Endothelial cell of umbilical vein (primary cell): ENCODE data around the gene ALLC. TPM values are rescaled to one million over a fixed set of nuclear protein-coding genes. Genes with fewer than 3 reads are reported as not detected.

Experiments
- BruUV-seq: library from RNA; stranded (reverse); fragments of 400-500 nt; replicated peaks from 2 replicates; lab custom pipeline; 2021; lab: Mats Ljungman, UMichigan
- CTCF ChIA-PET: fragments of 300-600, 350-600 bp; sonication (Branson Sonifier 250); formaldehyde crosslinking; loops from one replicate; lab custom pipeline; 2021; ENCODE audit warnings: antibody characterized with exemption, inconsistent platforms; lab: Charles Lee
- POLR2A ChIA-PET: fragments of 300-600, 350-600 bp; sonication (Branson Sonifier 250); formaldehyde crosslinking; loops from one replicate; lab custom pipeline; 2021; ENCODE audit warnings: antibody characterized with exemption, inconsistent platforms; lab: Charles Lee
- DNase-seq: peaks from one replicate; pipeline ENCODE4 v3.0.0-alpha.2; 2011; ENCODE audit warnings: low read depth, low spot score
- FAIRE-seq: peaks from 2 replicates; lab custom pipeline; 2011; peaks lifted over from hg19 to GRCh38; lab: Jason Lieb, UNC
- H2AFZ ChIP-seq: 2 replicates; pipeline ENCODE4 v1.6.0; 2012; ENCODE audit warnings: low read depth, low read length, control low read depth, inconsistent platforms
- H3K27ac ChIP-seq: 2 replicates; pipeline ENCODE4 v1.5.1; 2011; ENCODE audit warnings: low read depth, mild to moderate bottlenecking, control low read depth, low read length, moderate library complexity; ENCODE audit not compliant: insufficient read depth
- H3K27me3 ChIP-seq, 2 experiments: 2 replicates each; pipeline versions ENCODE4 v1.6.0 to v1.6.1; 2011; ENCODE audit warnings: low read length in 2 of 2, mixed read lengths in 1 of 2; ENCODE audit not compliant: control insufficient read depth in 2 of 2, insufficient read depth in 2 of 2
- H3K36me3 ChIP-seq, 2 experiments: 2 replicates in 1 of 2; 3 replicates in 1 of 2; pipeline ENCODE4 v1.5.1; 2011; ENCODE audit warnings: low read length in 2 of 2, mild to moderate bottlenecking in 1 of 2, moderate library complexity in 1 of 2; ENCODE audit not compliant: control insufficient read depth in 2 of 2, insufficient read depth in 2 of 2; ENCODE audit errors: extremely low read depth in 1 of 2
- H3K4me1 ChIP-seq: 3 replicates; pipeline ENCODE4 v1.5.1; 2011; ENCODE audit warnings: mild to moderate bottlenecking, low read length; ENCODE audit not compliant: control insufficient read depth, insufficient read depth; ENCODE audit errors: extremely low read depth
- H3K4me2 ChIP-seq: 2 replicates; pipeline ENCODE4 v1.6.1; 2011; ENCODE audit warnings: low read length, control low read depth, mixed read lengths; ENCODE audit not compliant: insufficient read depth
- H3K4me3 ChIP-seq, 3 experiments: fragments of 200-600 bp in 1 of 3; sonication (generic), shearing (Covaris generic) in 1 of 3; replicated peaks in 1 of 3; 2 replicates each; pipeline ENCODE4 v1.5.1; 2011 to 2016; ENCODE audit warnings: control low read depth in 3 of 3, low read length in 3 of 3, mild to moderate bottlenecking in 2 of 3, inconsistent platforms in 1 of 3, low read depth in 1 of 3, moderate library complexity in 1 of 3; ENCODE audit not compliant: insufficient read depth in 1 of 3
- H3K79me2 ChIP-seq: 2 replicates; pipeline ENCODE4 v1.6.0; 2012; ENCODE audit warnings: low read length, inconsistent platforms; ENCODE audit not compliant: control insufficient read depth, insufficient read depth
- H3K9ac ChIP-seq: replicated peaks from 2 replicates; pipeline ENCODE3; 2011; ENCODE audit warnings: low read length, control low read depth; ENCODE audit not compliant: insufficient read depth; ENCODE audit errors: extremely low read depth
- H3K9me1 ChIP-seq: replicated peaks from 3 replicates; pipeline ENCODE4 v1.6.0; 2011; ENCODE audit warnings: mild to moderate bottlenecking, low read length; ENCODE audit not compliant: control insufficient read depth, insufficient read depth; ENCODE audit errors: extremely low read depth
- H3K9me3 ChIP-seq: replicated peaks from 2 replicates; pipeline ENCODE4 v1.5.1; 2012; ENCODE audit warnings: low read length, inconsistent platforms; ENCODE audit not compliant: control insufficient read depth, insufficient read depth
- H4K20me1 ChIP-seq: replicated peaks from 2 replicates; pipeline ENCODE3; 2011; ENCODE audit warnings: mild to moderate bottlenecking, low read length; ENCODE audit not compliant: control insufficient read depth, insufficient read depth; ENCODE audit errors: extremely low read depth
- EZH2 ChIP-seq: IDR thresholded peaks from 2 replicates; pipeline ENCODE4 v1.6.1; 2012; ENCODE audit warnings: borderline replicate concordance, low read depth, mild to moderate bottlenecking, moderate library complexity, low read length, inconsistent platforms; ENCODE audit not compliant: severe bottlenecking
- FOS ChIP-seq: IDR thresholded peaks from 2 replicates; pipeline ENCODE4 v1.6.1; 2011; ENCODE audit warnings: mild to moderate bottlenecking, low read length, moderate library complexity, borderline replicate concordance; ENCODE audit not compliant: insufficient read depth
- GATA2 ChIP-seq: IDR thresholded peaks from 2 replicates; pipeline ENCODE4 v1.7.0; 2011; ENCODE audit warnings: low read depth, mild to moderate bottlenecking, moderate library complexity, mixed read lengths, low read length; ENCODE audit not compliant: insufficient read length, insufficient read depth
- JUN ChIP-seq: IDR thresholded peaks from 2 replicates; pipeline ENCODE4 v1.6.1; 2011; ENCODE audit warnings: borderline replicate concordance, low read depth; ENCODE audit not compliant: insufficient read length, insufficient read depth
- MYC ChIP-seq: IDR thresholded peaks from one replicate; pipeline ENCODE4 v1.6.1; 2011; ENCODE audit warnings: mild to moderate bottlenecking, low read depth, low read length
- POLR2A ChIP-seq: IDR thresholded peaks from 2 replicates; pipeline ENCODE4 v1.6.1; 2012; ENCODE audit warnings: low read depth, mild to moderate bottlenecking, control low read depth, low read length
- POLR2AphosphoS5 ChIP-seq: IDR thresholded peaks from 2 replicates; pipeline ENCODE4 v1.6.1; 2012; ENCODE audit warnings: low read depth, mild to moderate bottlenecking, control low read depth, low read length, moderate library complexity; ENCODE audit not compliant: insufficient read depth
- dilution Hi-C: fragments of 300-500 bp; cut with MboI; formaldehyde crosslinking; loops from one replicate; pipeline ENCODE4 v1.15.0; 2019; ENCODE audit warnings: low sequenced_read_pairs; ENCODE audit not compliant: extremely low pct_ligation_motif_present
- intact Hi-C: fragments of 100-400 bp; cut with micrococcal nuclease; formaldehyde crosslinking; loops from one replicate; pipeline ENCODE4 v1.10.0; 2022
- polyA plus RNA-seq, 4 experiments: library from polyadenylated mRNA; depleted of rRNA in 3 of 4; stranded (reverse) in 3 of 4; unstranded in 1 of 4; fragments of >200 nt; gene quantifications; 2 replicates each; pipeline versions ENCODE4 v1.2.1 to v1.2.3, GENCODE V29; 2011 to 2012; ENCODE audit warnings: missing spikeins in 1 of 4
- total RNA-seq: library from RNA; stranded (reverse); gene quantifications from 2 replicates; pipeline ENCODE4 v1.2.3, GENCODE V29; 2021
- TF ChIP-seq, protein P1 (sequence below), 2 donors: IDR thresholded peaks; 1 replicate in 1 of 2; 2 replicates in 1 of 2; pipeline ENCODE4 v1.5.1; 2011; ENCODE audit warnings: low read length in 2 of 2, mild to moderate bottlenecking in 2 of 2, moderate library complexity in 2 of 2, control low read depth in 1 of 2, inconsistent platforms in 1 of 2, low read depth in 1 of 2; ENCODE audit not compliant: insufficient read depth in 1 of 2; ENCODE audit errors: extremely low read depth in 1 of 2
- TF ChIP-seq, protein P2 (sequence below): IDR thresholded peaks from 2 replicates; pipeline ENCODE4 v1.6.1; 2011; ENCODE audit not compliant: insufficient read depth, insufficient read length

Gene ALLC
- total and polyA plus RNA-seq, 2 donors (not counting 3 experiments of a cell fraction or from before 2014, with no cell fraction given) = not detected

DNA sequence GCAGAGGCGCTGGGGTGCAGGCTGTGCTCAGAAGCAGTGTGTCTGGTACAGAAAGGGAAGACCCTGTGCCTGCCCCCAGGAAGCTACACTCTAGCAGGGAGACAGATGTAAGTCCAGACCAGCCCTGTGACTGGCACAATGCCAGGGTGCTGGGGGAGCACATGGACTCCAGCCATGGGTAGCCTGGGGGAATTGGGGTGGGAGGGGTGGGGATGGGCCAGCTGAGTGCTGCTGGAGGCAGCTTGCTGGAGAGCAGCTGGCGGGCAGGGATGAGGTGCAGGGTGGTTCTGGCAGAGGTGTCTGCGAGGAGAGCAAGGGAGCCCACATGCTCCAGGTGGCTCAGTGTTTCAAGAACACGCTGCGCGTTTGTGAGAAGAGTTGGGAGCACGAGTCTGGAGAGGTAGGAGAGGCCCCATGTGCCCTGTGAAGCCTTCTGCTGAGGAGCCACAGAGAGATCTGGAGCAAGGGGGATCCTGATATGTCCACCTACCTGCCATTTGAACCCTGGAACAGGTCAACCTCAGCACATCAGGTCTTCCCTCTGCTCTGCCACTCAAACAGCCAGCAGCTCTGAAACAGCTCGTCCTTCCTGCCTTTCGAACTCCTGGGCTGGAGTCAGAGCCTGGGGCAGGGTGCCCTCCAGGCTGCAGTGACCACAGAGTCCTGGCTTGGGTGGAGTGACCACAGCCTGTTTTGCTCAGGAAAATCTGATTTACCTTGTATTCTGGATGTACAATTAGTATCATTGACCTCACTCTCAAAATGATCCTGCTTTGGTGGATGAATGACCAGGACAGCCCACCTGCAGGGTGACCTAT, 15.1 kb downstream of the ALLC start:
- dilution Hi-C loops (no loop called here), intact Hi-C loops (no loop called here)
- Histone ChIP-seq H3K4me1 (no peaks in the 10 kb centered on the region), H4K20me1 (no peaks in the 10 kb centered on the region), H3K27me3 (no peaks in the 10 kb centered on the region), H3K36me3 (no peaks in the 10 kb centered on the region), H2AFZ (no peak overlapping the region), H3K4me2 (no peak overlapping the region), H3K9me1 (no peaks in the 10 kb centered on the region), H3K4me3 (no peak overlapping the region), H3K27ac (no peak overlapping the region), H3K9ac (no peak overlapping the region), H3K79me2 (no peaks in the 10 kb centered on the region), H3K9me3 (no peaks in the 10 kb centered on the region)
- DNase-seq (no peak), FAIRE-seq (no peak)
- ChIA-PET POLR2A (no interaction called here), CTCF (no interaction called here)
- TF ChIP-seq POLR2AphosphoS5 (no peak), GATA2 (no peak), JUN (no peak), EZH2 (no peak), FOS (no peak), POLR2A (no peak), MYC (no peak)
- TF ChIP-seq, protein P1, sequence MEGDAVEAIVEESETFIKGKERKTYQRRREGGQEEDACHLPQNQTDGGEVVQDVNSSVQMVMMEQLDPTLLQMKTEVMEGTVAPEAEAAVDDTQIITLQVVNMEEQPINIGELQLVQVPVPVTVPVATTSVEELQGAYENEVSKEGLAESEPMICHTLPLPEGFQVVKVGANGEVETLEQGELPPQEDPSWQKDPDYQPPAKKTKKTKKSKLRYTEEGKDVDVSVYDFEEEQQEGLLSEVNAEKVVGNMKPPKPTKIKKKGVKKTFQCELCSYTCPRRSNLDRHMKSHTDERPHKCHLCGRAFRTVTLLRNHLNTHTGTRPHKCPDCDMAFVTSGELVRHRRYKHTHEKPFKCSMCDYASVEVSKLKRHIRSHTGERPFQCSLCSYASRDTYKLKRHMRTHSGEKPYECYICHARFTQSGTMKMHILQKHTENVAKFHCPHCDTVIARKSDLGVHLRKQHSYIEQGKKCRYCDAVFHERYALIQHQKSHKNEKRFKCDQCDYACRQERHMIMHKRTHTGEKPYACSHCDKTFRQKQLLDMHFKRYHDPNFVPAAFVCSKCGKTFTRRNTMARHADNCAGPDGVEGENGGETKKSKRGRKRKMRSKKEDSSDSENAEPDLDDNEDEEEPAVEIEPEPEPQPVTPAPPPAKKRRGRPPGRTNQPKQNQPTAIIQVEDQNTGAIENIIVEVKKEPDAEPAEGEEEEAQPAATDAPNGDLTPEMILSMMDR (IDR thresholded peaks at IDR 0.05; ENCODE audit: extremely low read depth in 1 of 2, insufficient read depth in 1 of 2, low read depth in 1 of 2, low read length in 2 of 2) = no peak
- TF ChIP-seq, protein P2, sequence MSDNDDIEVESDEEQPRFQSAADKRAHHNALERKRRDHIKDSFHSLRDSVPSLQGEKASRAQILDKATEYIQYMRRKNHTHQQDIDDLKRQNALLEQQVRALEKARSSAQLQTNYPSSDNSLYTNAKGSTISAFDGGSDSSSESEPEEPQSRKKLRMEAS = no peak
- no TSS peak for BruUV-seq
